HG02840 (cell line): ENCODE results near the gene GNB1L.
"Not testable (repeated sequence)": the region's sequence is repeated elsewhere in the genome, so short reads cannot be mapped to it uniquely, and the experiment has no call there.

Experiments
- ATAC-seq: cut with Tn5 transposase; IDR thresholded peaks from one replicate; pipeline ENCODE4 v1.9.1; 2021; ENCODE audit warnings: mild to moderate bottlenecking, moderate library complexity, moderate number of reproducible peaks; ENCODE audit not compliant: unreplicated experiment, low FRiP score

The GNB1L gene

GRCh38 chr22:19846620-19847344, 7.9 kb downstream of the GNB1L start:
- ATAC-seq: no peak

GRCh38 chr22:19845054-19845722, 9.5 kb downstream of the GNB1L start:
- no peak for ATAC-seq

GRCh38 chr22:19844377-19845053, 10.2 kb downstream of the GNB1L start:
- no peak for ATAC-seq

- ATAC-seq: no peak
Measured at GRCh38 chr22:19843857-19844376, 10.8 kb downstream of the GNB1L start.

GRCh38 chr22:19843107-19843856, 11.4 kb downstream of the GNB1L start:
- no peak for ATAC-seq

- ATAC-seq: no peak
Measured at GRCh38 chr22:19842393-19843106, 12.1 kb downstream of the GNB1L start.

GRCh38 chr22:19841641-19842392, 12.9 kb downstream of the GNB1L start:
- no peak for ATAC-seq

- ATAC-seq: no peak
Measured at GRCh38 chr22:19840955-19841640, 13.6 kb downstream of the GNB1L start.

GRCh38 chr22:19840059-19840458, 14.6 kb downstream of the GNB1L start:
- no peak for ATAC-seq

GRCh38 chr22:19837915-19838314, 16.8 kb downstream of the GNB1L start:
- no peak for ATAC-seq

GRCh38 chr22:19836512-19836911, 18.2 kb downstream of the GNB1L start:
- no peak for ATAC-seq

- ATAC-seq: no peak
Measured at GRCh38 chr22:19834599-19834998, 20.1 kb downstream of the GNB1L start.

- not testable (repeated sequence) for ATAC-seq
Measured at GRCh38 chr22:19833327-19833726, 21.3 kb downstream of the GNB1L start.

- ATAC-seq: no peak
Measured at GRCh38 chr22:19832476-19833108, 22.1 kb downstream of the GNB1L start.

- not testable (repeated sequence) for ATAC-seq
Measured at GRCh38 chr22:19831979-19832378, 22.7 kb downstream of the GNB1L start.

GRCh38 chr22:19831016-19831415, 23.7 kb downstream of the GNB1L start:
- no peak for ATAC-seq

GRCh38 chr22:19828035-19828401, 26.7 kb downstream of the GNB1L start:
- no peak for ATAC-seq

- ATAC-seq: no peak
Measured at GRCh38 chr22:19827341-19828034, 27.2 kb downstream of the GNB1L start.
